Neuron (in vitro differentiated cells): ENCODE results near the gene CD93.

ENCODE experiments used
- H2AFZ ChIP-seq: one replicate; pipeline ENCODE4 v1.6.1; 2013; ENCODE audit warnings: low read depth, mild to moderate bottlenecking, inconsistent platforms, low read length, moderate library complexity
- H3K27me3 ChIP-seq: one replicate; pipeline ENCODE4 v1.6.1; 2013; ENCODE audit warnings: low read length; ENCODE audit not compliant: insufficient read depth
- H3K36me3 ChIP-seq: one replicate; pipeline ENCODE4 v1.6.1; 2013; ENCODE audit warnings: low read length; ENCODE audit not compliant: insufficient read depth
- H3K4me1 ChIP-seq: one replicate; pipeline ENCODE4 v1.6.1; 2013; ENCODE audit warnings: low read length; ENCODE audit not compliant: insufficient read depth
- H3K4me3 ChIP-seq: 2 replicates; pipeline ENCODE4 v1.5.1; 2013; ENCODE audit warnings: mild to moderate bottlenecking, low read length, moderate library complexity
- H3K9me3 ChIP-seq: one replicate; pipeline ENCODE4 v1.6.1; 2013; ENCODE audit warnings: low read length

Gene CD93

GRCh38 chr20:23101696-23102406, 15.7 kb upstream of the CD93 start:
- H2AFZ ChIP-seq = no peak overlapping the region
- no peaks in the 10 kb centered on the region for H3K4me1 ChIP-seq
- H3K4me3 ChIP-seq = no peak overlapping the region
- no peaks in the 10 kb centered on the region for H3K36me3 ChIP-seq
- no peaks in the 10 kb centered on the region for H3K9me3 ChIP-seq
- no peaks in the 10 kb centered on the region for H3K27me3 ChIP-seq

GRCh38 chr20:23100720-23101107, 14.6 kb upstream of the CD93 start:
- no peaks in the 10 kb centered on the region for H3K36me3 ChIP-seq
- H3K4me1 ChIP-seq = no peaks in the 10 kb centered on the region
- H3K27me3 ChIP-seq = no peaks in the 10 kb centered on the region
- H3K4me3 ChIP-seq = no peak overlapping the region
- no peaks in the 10 kb centered on the region for H3K9me3 ChIP-seq
- no peak overlapping the region for H2AFZ ChIP-seq

- H3K36me3 ChIP-seq = no peaks in the 10 kb centered on the region
- no peak overlapping the region for H2AFZ ChIP-seq
- H3K27me3 ChIP-seq = no peaks in the 10 kb centered on the region
- no peaks in the 10 kb centered on the region for H3K4me1 ChIP-seq
- H3K4me3 ChIP-seq = no peak overlapping the region
- H3K9me3 ChIP-seq = no peaks in the 10 kb centered on the region
Observed at GRCh38 chr20:23099791-23100719, 13.9 kb upstream of the CD93 start.

GRCh38 chr20:23097636-23098580, 11.8 kb upstream of the CD93 start:
- Histone ChIP-seq H3K4me1 (no peaks in the 10 kb centered on the region), H3K4me3 (no peak overlapping the region), H3K9me3 (no peaks in the 10 kb centered on the region), H3K27me3 (no peaks in the 10 kb centered on the region), H2AFZ (no peak overlapping the region), H3K36me3 (no peaks in the 10 kb centered on the region)

- Histone ChIP-seq H3K9me3 (no peaks in the 10 kb centered on the region), H3K4me3 (no peak overlapping the region), H3K27me3 (no peaks in the 10 kb centered on the region), H3K36me3 (no peaks in the 10 kb centered on the region), H3K4me1 (no peaks in the 10 kb centered on the region), H2AFZ (no peak overlapping the region)
Observed at GRCh38 chr20:23096986-23097520, 10.9 kb upstream of the CD93 start.

GRCh38 chr20:23096097-23096496, 10.0 kb upstream of the CD93 start:
- Histone ChIP-seq H3K4me1 (no peaks in the 10 kb centered on the region), H3K9me3 (no peaks in the 10 kb centered on the region), H3K36me3 (no peaks in the 10 kb centered on the region), H3K4me3 (no peak overlapping the region), H3K27me3 (no peaks in the 10 kb centered on the region), H2AFZ (no peak overlapping the region)

- H3K4me1 ChIP-seq = no peaks in the 10 kb centered on the region
- H3K4me3 ChIP-seq = no peak overlapping the region
- H3K36me3 ChIP-seq = no peaks in the 10 kb centered on the region
- no peak overlapping the region for H2AFZ ChIP-seq
- H3K9me3 ChIP-seq = no peaks in the 10 kb centered on the region
- H3K27me3 ChIP-seq = no peaks in the 10 kb centered on the region
Observed at GRCh38 chr20:23095499-23095898, 9.4 kb upstream of the CD93 start.

GRCh38 chr20:23094927-23095326, 8.8 kb upstream of the CD93 start:
- Histone ChIP-seq H3K27me3 (no peaks in the 10 kb centered on the region), H3K36me3 (no peaks in the 10 kb centered on the region), H3K4me1 (no peaks in the 10 kb centered on the region), H3K9me3 (no peaks in the 10 kb centered on the region), H3K4me3 (no peak overlapping the region), H2AFZ (no peak overlapping the region)

GRCh38 chr20:23094213-23094896, 8.2 kb upstream of the CD93 start:
- Histone ChIP-seq H3K4me3 (no peak overlapping the region), H3K9me3 (no peaks in the 10 kb centered on the region), H2AFZ (no peak overlapping the region), H3K27me3 (no peaks in the 10 kb centered on the region), H3K36me3 (no peaks in the 10 kb centered on the region), H3K4me1 (no peaks in the 10 kb centered on the region)

- Histone ChIP-seq H3K9me3 (no peaks in the 10 kb centered on the region), H2AFZ (no peak overlapping the region), H3K4me3 (no peak overlapping the region), H3K4me1 (no peaks in the 10 kb centered on the region), H3K36me3 (no peaks in the 10 kb centered on the region), H3K27me3 (no peaks in the 10 kb centered on the region)
Observed at GRCh38 chr20:23093613-23094012, 7.5 kb upstream of the CD93 start.

- no peak overlapping the region for H2AFZ ChIP-seq
- no peaks in the 10 kb centered on the region for H3K27me3 ChIP-seq
- no peaks in the 10 kb centered on the region for H3K9me3 ChIP-seq
- H3K4me3 ChIP-seq = no peak overlapping the region
- no peaks in the 10 kb centered on the region for H3K4me1 ChIP-seq
- H3K36me3 ChIP-seq = no peaks in the 10 kb centered on the region
Observed at GRCh38 chr20:23092861-23093495, 6.9 kb upstream of the CD93 start.

GRCh38 chr20:23092384-23092756, 6.2 kb upstream of the CD93 start:
- H3K9me3 ChIP-seq = no peaks in the 10 kb centered on the region
- no peak overlapping the region for H2AFZ ChIP-seq
- no peaks in the 10 kb centered on the region for H3K27me3 ChIP-seq

More at GRCh38 chr20:23092384-23092756, 6.2 kb upstream of the CD93 start:
- no peaks in the 10 kb centered on the region for H3K36me3 ChIP-seq
- no peaks in the 10 kb centered on the region for H3K4me1 ChIP-seq
- H3K4me3 ChIP-seq = no peak overlapping the region
